ENCODE measurements around the gene TJP3. TPM values are rescaled to one million over a fixed set of nuclear protein-coding genes. Genes with fewer than 3 reads are reported as not detected.

The TJP3 gene
- total and polyA plus RNA-seq, 2 experiments from 2014 or later = 18.2 to 23.9 TPM

- TF ChIP-seq CTCF (conservative IDR thresholded peaks at IDR 0.05; ENCODE audit: low read depth in 2 of 2) = no peak
- no peak for TF ChIP-seq STAT1 (IDR thresholded peaks at IDR 0.05; ENCODE audit: unreplicated experiment)
- no peak for TF ChIP-seq ZNF331 (CRISPR knock-in tag; IDR thresholded peaks at IDR 0.05; ENCODE audit: low read depth)
- TF ChIP-seq ETS1 (IDR thresholded peaks at IDR 0.05) = no peak
Measured at GRCh38 chr19:3773814-3774515, 65.8 kb downstream of the TJP3 start (continued).

- H3K4me1 ChIP-seq (ENCODE audit: insufficient read depth) = no peaks in the 10 kb centered on the region
- DNase-seq (ENCODE audit: low spot score) (no peak), ATAC-seq (no peak)
- H3K4me2 ChIP-seq = no peak overlapping the region
- H3K36me3 ChIP-seq (ENCODE audit: insufficient read depth) = no peaks in the 10 kb centered on the region
- no peak overlapping the region for H3K4me3 ChIP-seq
- H3K27ac Mint-ChIP-seq = no peak overlapping the region
- H2AFZ ChIP-seq = no peak overlapping the region
- TF ChIP-seq CREB1 (CRISPR knock-in tag; IDR thresholded peaks at IDR 0.05; ENCODE audit: low read depth) (no peak), NANOG (IDR thresholded peaks at IDR 0.05; ENCODE audit: borderline replicate concordance) (no peak), ZNF462 (CRISPR knock-in tag; IDR thresholded peaks at IDR 0.05) (no peak), ETS1 (IDR thresholded peaks at IDR 0.05) (no peak), STAT1 (IDR thresholded peaks at IDR 0.05; ENCODE audit: unreplicated experiment) (no peak), EZH2phosphoT487 (IDR thresholded peaks at IDR 0.05; ENCODE audit: unreplicated experiment) (no peak), ZNF114 (CRISPR knock-in tag; IDR thresholded peaks at IDR 0.05) (no peak)
- peaks cover 2% of the 10 kb centered on the region; the same call in 1 of the 3 replicates for H3K9me3 Mint-ChIP-seq
- H3K27ac ChIP-seq (ENCODE audit: low read depth) = no peak overlapping the region
- H3F3A ChIP-seq (replicated peaks; ENCODE audit: low read depth) = no peaks in the 10 kb centered on the region
- H3K36me3 Mint-ChIP-seq (ENCODE audit: low read depth) = no peaks in the 10 kb centered on the region
- H3K4me3 Mint-ChIP-seq = no peak overlapping the region
- no peaks in the 10 kb centered on the region for H3K79me2 ChIP-seq (replicated peaks; ENCODE audit: insufficient read depth)
- no peaks in the 10 kb centered on the region for H3K9me2 ChIP-seq (ENCODE audit: insufficient read depth)
- no peaks in the 10 kb centered on the region for H3K27me3 ChIP-seq (ENCODE audit: insufficient read depth)
- H4K20me1 ChIP-seq (replicated peaks; ENCODE audit: insufficient read depth) = no peaks in the 10 kb centered on the region
- peaks cover 5% of the 10 kb centered on the region for H3K27me3 Mint-ChIP-seq (ENCODE audit: insufficient read depth, low read depth, poor library complexity)
- peaks cover 8% of the 10 kb centered on the region for H3K4me1 Mint-ChIP-seq
Measured at GRCh38 chr19:3774621-3775373, 66.6 kb downstream of the TJP3 start.

Data from GM23338 (cell line).